ENCODE data around the gene KAZN. TPM values are rescaled to one million over a fixed set of nuclear protein-coding genes. Genes with fewer than 3 reads are reported as not detected.
A peak's percentile ranks its signal among the peaks of the same experiment; 100 is the strongest.

KAZN gene
- polyA plus RNA-seq, 2 of the 4 experiments (the other 2 are of a cell fraction): 1.3 to 1.9 TPM

GRCh38 chr1:15153184-15153841, 554.8 kb downstream of the KAZN start, which contains the start of gene TMEM51:
Gene TMEM51 (plus strand): TSS chr1:15153747. CDS start chr1:15215088, 61,341 bp downstream.
- DNase-seq (ENCODE audit: low read depth in 1 of 2, low spot score in 1 of 2) (peak; percentile 46 to 72), FAIRE-seq (no peak), ATAC-seq (peak; percentile 72 to 82)
- Histone ChIP-seq H3K4me1 (peaks cover 42% of the 10 kb centered on the region), H3K4me3 (peak within 1 kb of the TSS; percentile 88), H3K4me2 (peak within 1 kb of the TSS; percentile 99), H3K9me3 (no peaks in the 10 kb centered on the region), H3K27ac (peak within 1 kb of the TSS; percentile 93 to 99)
- CTCF ChIA-PET: interaction anchor here (0.6 to 8.4 kb wide), 30 partner anchors 11 to 282 kb away, joined by 3 to 133 read pairs (median 8); partner anchors contain the start of gene FHAD1
- POLR2A ChIA-PET: interaction anchor here (1.2 to 2.1 kb wide), 4 partner anchors 26 to 132 kb away, joined by 3 to 8 read pairs (median 6); no protein-coding TSS in a partner anchor
- 0% methylated on average over 5 of the region's 56 CpGs for WGBS (ENCODE audit: missing lambda C conversion rate)
- TF ChIP-seq ESRRA (IDR thresholded peaks at IDR 0.05; ENCODE audit: borderline replicate concordance, low read length): no peak
- TF ChIP-seq ATOH8 (CRISPR knock-in tag; IDR thresholded peaks at IDR 0.05; ENCODE audit: low read depth): no peak
- peak; percentile 7; the same call in 1 of the 2 replicates for TF ChIP-seq MAX (IDR thresholded peaks at IDR 0.05)

- DNase-seq (ENCODE audit: low read depth in 1 of 2, low spot score in 1 of 2): peak; percentile 40 to 65
- H3K4me3 ChIP-seq: peak overlapping the region; percentile 88
- ChIA-PET POLR2A (interaction anchor here (0.7 to 2.1 kb wide), 4 partner anchors 15 to 131 kb away, joined by 4 to 7 read pairs (median 4); no protein-coding TSS in a partner anchor), CTCF (interaction anchor here (0.6 to 8.4 kb wide), 10 partner anchors 15 to 169 kb away, joined by 3 to 133 read pairs (median 20); no protein-coding TSS in a partner anchor)
- peak overlapping the region; percentile 99 for H3K4me2 ChIP-seq
- peak; percentile 41 to 50 for ATAC-seq
- no peaks in the 10 kb centered on the region for H3K9me3 ChIP-seq
- H3K4me1 ChIP-seq: peaks cover 43% of the 10 kb centered on the region
- no peak for FAIRE-seq
- under 1% methylated on average over 23 of the region's 74 CpGs for WGBS (ENCODE audit: missing lambda C conversion rate)
- peak overlapping the region; percentile 93 to 99 for H3K27ac ChIP-seq
- TF ChIP-seq ZC3H11A (IDR thresholded peaks at IDR 0.05) (no peak), EHF (CRISPR knock-in tag; IDR thresholded peaks at IDR 0.05) (no peak), MAZ (IDR thresholded peaks at IDR 0.05; ENCODE audit: borderline replicate concordance, low read depth, low read length) (no peak), POLR2A (IDR thresholded peaks at IDR 0.05; ENCODE audit: low read length) (no peak), KDM5A (IDR thresholded peaks at IDR 0.05) (no peak), PBX3 (IDR thresholded peaks at IDR 0.05) (no peak), E2F6 (IDR thresholded peaks at IDR 0.05; ENCODE audit: borderline replicate concordance, low read depth) (0 out of 2 replicates have a peak, but pooled peaks have one; percentile 50), MAX (IDR thresholded peaks at IDR 0.05) (peak; percentile 52; the same call in 1 of the 2 replicates), EHMT2 (IDR thresholded peaks at IDR 0.05; ENCODE audit: low read depth) (no peak), REST (IDR thresholded peaks at IDR 0.05) (no peak), ESRRA (IDR thresholded peaks at IDR 0.05; ENCODE audit: borderline replicate concordance, low read length) (no peak), NPAS2 (CRISPR knock-in tag; IDR thresholded peaks at IDR 0.05; ENCODE audit: borderline replicate concordance) (no peak), CBX8 (IDR thresholded peaks at IDR 0.05) (no peak), POLR2AphosphoS2 (conservative IDR thresholded peaks at IDR 0.05; ENCODE audit: low read length) (no peak), SMC3 (IDR thresholded peaks at IDR 0.05) (peak; percentile 59), CBX2 (IDR thresholded peaks at IDR 0.05; ENCODE audit: borderline replicate concordance, low read depth) (no peak), GATA3 (IDR thresholded peaks at IDR 0.05; ENCODE audit: borderline replicate concordance) (no peak), FOSB (CRISPR knock-in tag; IDR thresholded peaks at IDR 0.05) (no peak), TP53 (CRISPR knock-in tag; IDR thresholded peaks at IDR 0.05) (no peak), RFX5 (IDR thresholded peaks at IDR 0.05) (no peak), ELK1 (IDR thresholded peaks at IDR 0.05; ENCODE audit: low read depth, low read length) (no peak), ZSCAN20 (CRISPR knock-in tag; IDR thresholded peaks at IDR 0.05) (no peak), HDAC2 (IDR thresholded peaks at IDR 0.05) (no peak), PHF8 (IDR thresholded peaks at IDR 0.05; ENCODE audit: borderline replicate concordance, low read depth) (no peak), SREBF2 (IDR thresholded peaks at IDR 0.05) (no peak), CHD2 (IDR thresholded peaks at IDR 0.05; ENCODE audit: low read length, partially characterized antibody) (no peak), BHLHE40 (IDR thresholded peaks at IDR 0.05; ENCODE audit: low read depth, low read length) (no peak)
Observed at GRCh38 chr1:15153842-15154479, 555.5 kb downstream of the KAZN start.

Measured in A549 (cell line).